GM12875 (cell line): ENCODE results near the gene FOXO3.

Experiments
- H3K4me3 ChIP-seq: one replicate; pipeline ENCODE4 v1.5.1; 2011; ENCODE audit warnings: low read depth, low read length, control low read depth
- CTCF ChIP-seq: IDR thresholded peaks from 2 replicates; pipeline ENCODE4 v1.5.1; 2011; ENCODE audit warnings: low read depth, mild to moderate bottlenecking, control low read depth, inconsistent platforms, low read length, moderate library complexity, borderline replicate concordance; ENCODE audit not compliant: insufficient read depth

FOXO3 gene

GRCh38 chr6:108711071-108711470 is 150.4 kb downstream of the FOXO3 start:
- no peak overlapping the region for H3K4me3 ChIP-seq
- no peak for TF ChIP-seq CTCF

- no peak for TF ChIP-seq CTCF
- H3K4me3 ChIP-seq, result no peak overlapping the region
Observed at GRCh38 chr6:108711826-108712225, 151.1 kb downstream of the FOXO3 start.

- TF ChIP-seq CTCF, result no peak
- no peak overlapping the region for H3K4me3 ChIP-seq
Observed at GRCh38 chr6:108712946-108713345, 152.2 kb downstream of the FOXO3 start.

GRCh38 chr6:108714101-108714765 is 153.5 kb downstream of the FOXO3 start:
- no peak for TF ChIP-seq CTCF
- H3K4me3 ChIP-seq, result no peak overlapping the region

- no peak overlapping the region for H3K4me3 ChIP-seq
- TF ChIP-seq CTCF, result no peak
Observed at GRCh38 chr6:108714766-108715414, 154.2 kb downstream of the FOXO3 start.

GRCh38 chr6:108715832-108716231 is 155.1 kb downstream of the FOXO3 start:
- no peak overlapping the region for H3K4me3 ChIP-seq
- TF ChIP-seq CTCF, result no peak

GRCh38 chr6:108716801-108717791 is 156.4 kb downstream of the FOXO3 start:
- H3K4me3 ChIP-seq, result no peak overlapping the region
- TF ChIP-seq CTCF, result no peak
